Activated CD4-positive, alpha-beta T cell treated with anti-CD3 and anti-CD28 coated beads, Interleukin-2, amount 50 U/mL, for 24 hours (primary cell): ENCODE results near the gene DGAT2L6.
A peak's percentile ranks its signal among the peaks of the same experiment; 100 is the strongest.

Source experiments
- DNase-seq, 2 donors: peaks; one replicate each; pipeline ENCODE4 v3.0.0-alpha.2; 2020; ENCODE audit warnings: low read depth in 1 of 2, low spot score in 1 of 2

DGAT2L6 gene

GRCh38 chrX:70176938-70177533 is at the start of gene DGAT2L6:
TSS of gene DGAT2L6 (plus strand) at chrX:70177483. CDS start at chrX:70177583, 100 bp downstream.
- no peak for DNase-seq

GRCh38 chrX:70128071-70128470 is 49.2 kb upstream of the DGAT2L6 start:
- no peak for DNase-seq

GRCh38 chrX:70129816-70130215 is 47.5 kb upstream of the DGAT2L6 start:
- no peak for DNase-seq

GRCh38 chrX:70132224-70132623 is 45.1 kb upstream of the DGAT2L6 start:
- DNase-seq = no peak

- no peak for DNase-seq
Observed at GRCh38 chrX:70132877-70133302, 44.4 kb upstream of the DGAT2L6 start.

- peak; percentile 35 to 65 for DNase-seq
Observed at GRCh38 chrX:70133303-70134115, 43.8 kb upstream of the DGAT2L6 start, which contains the start of gene IGBP1. TSS of gene IGBP1 (plus strand) at chrX:70133447. CDS start at chrX:70133948, 501 bp downstream.

- DNase-seq = no peak
Observed at GRCh38 chrX:70134116-70134477, 43.2 kb upstream of the DGAT2L6 start.

GRCh38 chrX:70138622-70139021 is 38.7 kb upstream of the DGAT2L6 start:
- DNase-seq = no peak

- DNase-seq = no peak
Observed at GRCh38 chrX:70139736-70140135, 37.5 kb upstream of the DGAT2L6 start.

GRCh38 chrX:70141373-70141772 is 35.9 kb upstream of the DGAT2L6 start:
- DNase-seq = no peak

GRCh38 chrX:70166601-70167590 is 10.4 kb upstream of the DGAT2L6 start:
- DNase-seq = no peak

GRCh38 chrX:70168238-70169188 is 8.8 kb upstream of the DGAT2L6 start:
- DNase-seq = no peak

- no peak for DNase-seq
Observed at GRCh38 chrX:70169281-70169680, 8.0 kb upstream of the DGAT2L6 start.

GRCh38 chrX:70171624-70172023 is 5.7 kb upstream of the DGAT2L6 start:
- no peak for DNase-seq

GRCh38 chrX:70172221-70172620 is 5.1 kb upstream of the DGAT2L6 start:
- DNase-seq = no peak

GRCh38 chrX:70172964-70173363 is 4.3 kb upstream of the DGAT2L6 start:
- DNase-seq = no peak

GRCh38 chrX:70174754-70175153 is 2.5 kb upstream of the DGAT2L6 start:
- DNase-seq = no peak

GRCh38 chrX:70175338-70175737 is 1.9 kb upstream of the DGAT2L6 start:
- DNase-seq = no peak

GRCh38 chrX:70183091-70183490 is 5.8 kb downstream of the DGAT2L6 start:
- DNase-seq = no peak

GRCh38 chrX:70190225-70190624 is 12.9 kb downstream of the DGAT2L6 start:
- DNase-seq = no peak
